DMS53 treated with DMSO at 0.1 percent for 48 hours (cell line): ENCODE data around the gene ART1.
"Not testable (repeated sequence)": the region's sequence is repeated elsewhere in the genome, so short reads cannot be mapped to it uniquely, and the experiment has no call there.

Source experiments
- DNase-seq: peaks from one replicate; lab custom pipeline; 2025; ENCODE audit not compliant: unreplicated experiment; lab: John Stamatoyannopoulos, UW

The ART1 gene

DNA sequence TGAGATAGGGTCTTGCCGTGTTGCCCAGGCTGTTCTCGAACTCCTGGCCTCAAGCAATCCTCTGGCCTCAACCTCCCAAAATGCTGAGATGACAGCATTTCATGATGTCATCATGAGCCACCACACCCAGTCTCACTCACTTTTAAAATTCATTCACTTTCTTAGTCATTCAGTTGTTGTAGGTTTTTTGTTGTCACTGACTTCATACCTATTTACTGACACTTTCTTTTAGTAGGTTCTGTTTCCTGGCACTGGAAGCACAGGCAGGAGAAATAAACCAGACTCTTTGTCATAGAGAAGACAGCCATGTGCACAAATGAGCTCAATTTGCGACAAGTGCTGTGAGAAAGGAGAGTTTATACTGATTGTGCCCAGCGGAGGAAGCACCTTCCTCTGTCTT is 13.6 kb upstream of the ART1 start:
- DNase-seq: no peak

DNA sequence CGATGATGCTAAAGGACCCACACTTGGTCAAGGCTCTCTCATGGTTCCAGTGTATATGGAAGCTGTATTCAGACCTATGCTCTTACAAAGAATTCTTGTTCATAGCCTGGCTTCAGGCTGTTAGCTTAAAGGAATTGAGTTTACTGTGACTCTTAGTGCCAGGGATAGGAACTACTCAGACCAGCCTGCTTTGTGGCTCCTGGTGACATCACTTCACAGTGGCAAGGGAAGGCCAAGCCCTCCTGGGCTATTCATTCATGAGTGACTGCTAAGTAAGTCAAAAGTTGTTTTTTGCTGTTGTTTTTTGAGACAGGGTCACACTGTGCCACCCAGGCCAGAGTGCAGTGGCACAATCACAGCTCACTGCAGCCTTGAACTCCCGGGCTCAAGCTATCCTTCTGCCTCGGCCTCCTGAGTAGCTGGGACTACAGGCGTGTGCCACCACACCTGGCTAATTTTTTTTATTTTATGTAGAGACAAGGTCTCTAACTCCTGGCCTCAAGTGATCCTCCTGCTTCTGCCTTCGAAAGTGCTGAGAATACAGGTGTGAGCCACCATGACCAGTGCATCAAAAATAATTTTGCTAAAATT is 12.8 kb upstream of the ART1 start:
- no peak for DNase-seq

DNA sequence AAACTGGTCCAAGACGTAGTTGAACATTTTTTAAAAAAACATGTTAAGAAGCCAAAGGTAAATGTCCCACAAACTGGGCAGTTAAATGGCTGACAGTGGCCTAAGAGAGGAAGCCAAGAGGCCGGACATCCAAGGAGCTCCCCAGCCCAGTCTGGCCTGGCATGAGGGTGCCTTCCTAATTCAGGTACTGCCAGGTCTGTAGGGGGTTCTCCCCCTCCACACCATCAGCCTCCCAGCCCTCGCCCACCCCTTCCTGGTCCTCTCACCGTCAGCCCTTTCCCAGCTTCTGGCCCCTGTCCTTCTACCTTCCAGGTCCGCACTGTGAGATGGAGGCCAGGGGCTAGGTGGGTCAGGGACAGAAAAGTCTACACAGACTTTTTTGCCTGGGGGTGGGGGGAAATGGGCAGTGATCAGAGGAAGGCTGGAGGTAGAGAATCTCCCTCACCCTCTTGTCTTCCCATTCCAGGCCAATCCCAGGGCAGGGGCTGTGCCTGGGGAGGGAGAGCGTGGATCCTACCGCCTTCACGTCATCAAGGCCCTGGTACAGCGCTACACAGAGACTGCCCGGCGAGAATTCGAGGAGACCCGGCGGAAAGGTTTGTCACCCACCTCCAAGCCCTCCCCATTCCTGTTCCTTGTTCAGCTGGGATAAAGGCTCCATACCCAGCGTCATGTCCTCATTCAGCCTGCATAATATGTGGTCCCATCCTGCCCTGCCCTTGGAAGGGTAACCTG is 9.1 kb upstream of the ART1 start:
- DNase-seq: no peak

DNA sequence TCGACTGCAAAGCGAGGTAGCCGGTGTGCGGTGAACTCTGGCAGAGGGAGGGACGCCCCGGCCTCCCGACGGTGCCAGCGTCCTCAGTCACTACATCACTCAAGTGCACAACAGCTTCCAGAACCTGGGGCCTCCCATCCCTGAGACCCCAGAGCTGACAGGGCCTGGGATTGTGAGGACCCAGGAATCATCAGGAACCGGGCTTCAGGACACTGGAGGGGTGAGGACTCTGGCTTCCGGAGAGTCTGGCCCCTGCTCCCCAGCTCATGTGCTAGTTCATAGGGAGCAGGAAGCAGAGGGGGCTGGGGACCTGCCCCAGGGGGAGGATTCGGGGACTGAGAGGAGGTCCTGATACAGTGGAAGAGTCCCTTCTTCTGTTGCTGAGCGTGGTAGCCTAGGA is 7.7 kb upstream of the ART1 start:
- no peak for DNase-seq

DNA sequence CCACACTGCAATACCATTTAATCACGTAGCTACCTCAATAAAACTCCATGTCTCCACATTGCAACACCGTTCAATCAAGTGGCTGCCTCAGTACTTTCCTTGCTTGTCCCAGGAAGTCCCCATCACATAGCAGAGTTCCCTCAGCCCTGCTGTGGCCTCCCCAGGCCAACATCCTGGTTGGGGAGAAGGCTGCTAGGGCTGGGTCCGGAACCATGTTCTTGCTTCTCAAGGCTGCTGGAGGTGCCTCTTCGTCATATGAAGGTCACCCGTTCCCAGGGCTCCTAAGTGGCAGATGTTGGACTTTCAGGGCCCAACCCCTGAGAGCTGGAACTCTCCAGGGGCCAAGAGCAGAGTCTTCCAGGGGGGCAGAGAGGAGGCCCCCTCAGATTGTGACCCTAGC is 6.4 kb upstream of the ART1 start:
- no peak for DNase-seq

DNA sequence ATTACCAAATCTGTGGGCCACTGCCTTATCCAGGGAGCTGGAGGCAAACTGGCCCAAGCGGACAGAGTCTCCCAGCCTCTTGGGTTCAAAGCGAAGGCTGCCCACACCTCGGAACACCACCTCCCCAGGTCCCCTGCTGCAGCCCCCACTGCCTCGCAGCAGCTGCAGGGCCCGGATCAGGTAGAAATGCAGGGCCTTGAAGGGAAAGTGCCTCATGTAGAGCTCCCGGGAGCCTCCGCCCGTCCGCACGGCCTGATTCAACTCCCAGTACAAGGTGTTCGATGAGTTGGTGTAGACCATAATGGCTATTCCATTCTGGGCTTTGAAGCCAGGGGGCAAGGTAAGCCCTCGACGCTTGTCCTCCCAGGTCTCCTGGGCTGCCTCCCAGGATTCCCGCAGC is 5.1 kb upstream of the ART1 start:
- no peak for DNase-seq

DNA sequence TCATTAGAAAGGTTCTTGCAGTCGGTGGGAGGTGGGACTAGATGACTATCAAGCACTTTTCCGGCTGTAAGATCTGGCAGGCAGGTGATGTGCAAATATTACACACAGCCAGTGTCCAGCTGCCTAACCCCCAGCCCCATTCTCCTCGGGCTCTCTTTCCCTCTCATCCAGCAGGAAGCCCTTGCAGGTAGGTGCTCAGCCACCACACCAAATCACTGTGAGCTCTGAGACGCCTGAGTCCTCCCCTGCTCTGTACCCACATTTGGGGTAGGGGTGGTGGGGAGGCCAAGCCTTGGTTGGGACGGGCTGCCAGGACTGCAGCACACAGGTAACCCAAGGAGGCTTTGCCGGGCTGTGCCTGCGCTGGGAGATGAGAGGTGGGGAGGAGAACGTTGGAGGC is 3.7 kb upstream of the ART1 start:
- no peak for DNase-seq

DNA sequence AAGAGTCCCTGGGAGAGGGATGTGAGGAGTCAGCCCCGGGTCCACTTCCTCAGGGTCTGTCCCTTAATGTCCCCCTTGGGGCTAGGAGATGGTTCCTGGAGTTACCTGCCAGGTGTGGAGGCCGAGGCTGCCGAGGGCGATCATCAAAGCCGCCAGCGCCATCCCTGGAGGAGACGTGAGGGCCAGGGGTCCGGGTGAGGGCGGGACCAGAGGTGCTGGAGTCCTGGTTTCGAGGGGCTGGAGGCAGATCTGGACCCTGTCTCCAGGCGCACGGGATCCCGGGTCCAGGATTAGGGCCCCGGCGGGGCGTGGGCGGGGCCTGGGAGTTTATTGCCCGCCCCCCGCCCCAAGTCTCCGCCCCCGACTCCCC is 3.2 kb upstream of the ART1 start, which contains the start of gene ART5:
Gene ART5, minus strand, starts transcription at position 292 of the 370 bp plus-strand sequence. Its CDS starts 130 bp downstream, at position 162.
- DNase-seq: no peak

DNA sequence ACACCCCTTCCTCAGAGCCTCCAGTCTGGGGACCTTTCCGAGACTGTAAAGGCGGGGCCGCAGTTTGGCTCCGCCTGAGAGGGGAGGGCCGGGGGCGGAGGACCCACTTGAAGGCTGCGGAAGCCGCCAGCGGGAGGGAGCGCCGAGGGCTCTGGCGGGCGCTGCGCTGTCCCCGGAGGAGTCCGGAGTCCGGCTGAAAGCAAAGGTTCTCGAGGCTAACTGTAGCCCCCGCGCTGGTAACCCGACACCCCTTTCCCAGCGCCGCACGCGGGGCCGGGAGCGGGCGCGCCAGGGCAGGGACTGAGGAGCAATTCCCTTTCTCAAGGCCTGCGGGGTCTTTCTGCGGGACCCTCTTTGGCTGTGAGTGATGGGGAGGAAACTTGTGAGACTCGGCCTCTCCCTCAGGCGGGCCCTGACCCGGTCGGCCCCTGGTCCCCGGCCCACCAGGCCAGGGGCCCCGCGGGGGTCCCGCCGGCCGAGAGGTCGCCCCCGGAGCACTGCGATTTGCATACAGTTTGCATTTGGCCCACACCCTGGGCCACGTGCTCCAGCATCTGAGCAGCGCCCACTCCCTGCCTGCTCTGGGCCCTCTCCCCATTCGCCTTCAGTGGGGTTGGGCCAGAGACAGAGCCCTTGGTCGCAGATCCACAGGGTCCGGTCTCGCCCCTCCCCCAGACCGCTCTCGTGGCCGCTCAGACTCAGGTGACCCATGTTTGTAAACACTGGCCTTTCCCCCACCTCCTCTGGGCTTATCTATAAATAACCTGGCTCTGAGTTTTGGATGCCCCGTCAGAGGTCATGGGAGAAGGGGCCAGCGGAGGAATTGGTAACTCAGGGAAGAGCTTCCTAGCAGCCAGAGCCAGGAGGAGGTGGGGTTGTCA is 2.6 kb upstream of the ART1 start:
- peak; percentile 58 for DNase-seq

DNA sequence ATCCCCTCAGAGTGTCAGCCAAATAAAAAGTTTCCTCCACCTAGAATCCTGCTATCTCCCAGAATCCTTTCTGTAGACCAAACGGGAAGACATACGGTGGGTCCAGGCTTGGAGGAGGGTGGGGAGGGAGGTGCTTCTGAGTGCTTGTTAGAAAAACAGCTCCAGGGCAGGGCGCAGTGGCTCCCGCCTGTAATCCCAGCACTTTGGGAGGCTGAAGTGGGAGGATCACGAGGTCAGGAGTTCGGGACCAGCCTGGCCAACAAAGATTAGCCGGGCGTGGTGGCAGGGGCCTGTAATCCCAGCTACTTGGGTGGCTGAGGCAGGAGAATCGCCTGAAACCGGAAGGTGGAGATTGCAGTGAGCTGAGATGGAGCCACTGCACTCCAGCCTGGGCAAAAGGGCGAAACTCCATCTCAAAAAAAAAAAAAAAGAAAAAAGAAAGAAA is 1.8 kb upstream of the ART1 start:
- not testable (repeated sequence) for DNase-seq

DNA sequence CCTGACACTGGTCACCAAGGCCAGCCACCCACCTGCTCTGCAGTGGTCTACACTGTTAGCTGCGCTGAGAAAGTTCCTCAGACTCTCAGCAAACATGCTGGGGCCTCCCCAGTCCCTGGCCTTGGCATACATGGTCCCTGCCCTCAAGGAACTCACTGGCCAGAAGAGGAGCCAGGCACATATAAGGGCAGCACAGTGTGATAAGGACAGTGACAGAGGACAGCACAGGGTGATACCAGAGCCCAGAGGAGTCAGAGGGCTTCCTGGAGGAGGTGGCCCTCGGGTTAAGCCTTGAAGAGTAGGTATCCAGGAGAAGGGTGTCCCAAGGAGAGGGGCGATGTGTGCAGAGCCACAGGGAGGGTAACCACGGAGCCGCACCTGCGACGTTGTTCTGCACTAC is 624 bp downstream of the ART1 start:
- no peak for DNase-seq

DNA sequence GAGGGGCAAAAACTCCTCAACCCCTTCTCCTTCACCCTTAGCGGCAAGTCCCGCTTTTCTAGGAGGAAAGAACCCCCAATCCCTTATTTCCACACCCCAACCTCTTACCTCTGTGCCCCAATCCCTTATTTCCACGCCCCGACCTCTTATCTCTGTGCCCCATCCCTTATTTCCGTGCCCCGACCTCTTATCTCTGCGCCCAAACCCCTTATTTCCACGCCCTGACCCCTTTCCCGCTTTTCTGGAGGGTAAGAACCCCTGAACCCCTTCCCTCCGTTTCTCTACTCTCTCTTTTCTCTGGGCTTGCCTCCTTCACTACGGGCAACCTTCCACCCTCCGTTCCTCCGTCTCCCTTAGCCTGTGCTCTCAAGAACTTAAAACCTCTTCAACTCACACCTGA is 3.9 kb downstream of the ART1 start:
- not testable (repeated sequence) for DNase-seq

DNA sequence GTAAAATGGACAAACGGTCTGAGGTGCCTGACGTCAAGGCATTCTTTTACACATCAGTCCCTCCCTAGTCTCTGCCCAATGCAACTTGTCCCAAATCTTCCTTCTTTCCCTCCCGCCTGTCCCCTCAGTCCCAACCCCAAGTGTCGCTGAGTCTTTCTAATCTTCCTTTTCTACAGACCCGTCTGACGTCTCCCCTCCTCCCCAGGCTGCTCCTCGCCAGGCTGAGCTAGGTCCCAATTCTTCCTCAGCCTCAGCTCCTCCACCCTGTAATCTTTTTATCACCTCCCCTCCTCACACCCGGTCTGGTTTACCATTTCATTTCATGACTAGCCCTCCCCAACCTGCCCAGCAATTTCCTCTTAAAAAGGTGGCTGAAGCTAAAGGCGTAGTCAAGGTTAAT is 4.4 kb downstream of the ART1 start:
- DNase-seq: not testable (repeated sequence)

DNA sequence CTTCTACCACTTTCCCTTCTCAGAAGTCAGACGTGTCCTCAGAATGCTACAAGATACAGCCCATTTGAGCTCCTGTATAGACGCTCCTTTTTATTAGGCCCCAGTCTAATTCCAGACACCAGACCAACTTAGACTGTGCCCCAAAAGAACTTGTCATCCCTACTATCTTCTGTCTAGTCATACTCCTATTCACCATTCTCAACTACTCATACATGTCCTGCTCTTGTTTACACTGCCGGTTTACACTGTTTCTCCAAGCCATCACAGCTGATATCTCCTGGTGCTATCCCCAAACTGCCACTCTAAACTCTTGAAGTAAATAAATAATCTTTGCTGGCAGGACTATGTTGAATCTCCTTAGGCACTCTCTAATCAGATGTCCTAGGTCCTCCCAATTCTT is 7.6 kb downstream of the ART1 start:
- DNase-seq: not testable (repeated sequence)

DNA sequence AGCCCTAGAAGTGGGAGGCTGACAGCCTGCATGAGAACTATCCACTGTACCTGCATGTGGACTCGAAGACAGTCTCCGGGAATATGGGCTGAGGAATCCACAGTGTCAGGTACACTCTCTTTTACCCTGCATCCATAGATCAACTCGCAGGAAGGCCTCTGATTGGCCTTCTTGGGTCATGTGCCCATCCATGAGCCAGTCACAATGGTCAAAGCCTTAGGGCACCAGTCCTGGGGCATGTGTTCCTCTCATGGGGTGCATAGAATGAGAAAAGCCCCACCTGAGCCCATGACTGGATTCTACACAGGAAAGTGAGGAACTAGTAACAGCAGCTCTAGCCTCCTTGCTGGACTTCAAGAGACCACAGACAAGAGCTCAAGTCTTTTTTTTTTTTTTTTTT is 10.6 kb downstream of the ART1 start:
- DNase-seq: no peak

DNA sequence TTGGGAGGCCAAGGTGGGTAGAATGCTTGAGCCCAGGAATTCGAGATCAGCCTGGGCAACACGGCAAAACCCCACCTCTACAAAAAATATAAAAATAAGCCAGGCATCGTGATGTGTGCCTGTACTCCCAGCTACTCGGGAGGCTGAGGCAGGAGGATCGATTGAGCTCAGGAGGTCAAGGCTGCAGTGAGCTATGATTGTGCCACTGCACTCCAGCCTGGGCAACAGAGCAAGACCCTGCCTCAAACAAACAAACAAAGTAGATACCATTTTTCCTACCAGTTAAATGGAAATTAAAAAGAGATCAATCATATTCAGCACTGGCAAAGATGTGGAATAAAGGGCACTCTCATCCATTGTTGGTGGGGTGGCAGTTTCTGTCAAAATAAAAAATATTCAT is 12.4 kb downstream of the ART1 start:
- not testable (repeated sequence) for DNase-seq

DNA sequence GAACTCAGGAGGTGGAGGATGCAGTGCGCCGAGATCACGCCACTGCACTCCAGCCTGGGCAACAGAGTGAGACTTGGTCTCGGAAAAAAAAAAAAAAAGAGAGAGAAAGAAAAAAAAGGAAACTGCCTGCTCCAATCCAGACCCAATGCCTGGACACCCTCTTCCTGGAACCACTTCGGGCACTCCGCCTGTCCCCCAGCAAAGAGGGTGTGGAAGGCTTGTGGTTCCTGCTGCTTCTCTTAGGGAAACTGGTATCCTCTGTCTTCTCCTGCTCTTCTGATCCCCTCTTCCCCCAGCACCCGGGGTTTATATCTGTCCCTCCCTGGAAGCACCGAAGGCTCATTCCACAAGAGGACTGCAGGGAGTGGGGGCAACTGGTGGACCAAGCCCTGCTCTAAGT is 13.3 kb downstream of the ART1 start:
- DNase-seq: no peak

DNA sequence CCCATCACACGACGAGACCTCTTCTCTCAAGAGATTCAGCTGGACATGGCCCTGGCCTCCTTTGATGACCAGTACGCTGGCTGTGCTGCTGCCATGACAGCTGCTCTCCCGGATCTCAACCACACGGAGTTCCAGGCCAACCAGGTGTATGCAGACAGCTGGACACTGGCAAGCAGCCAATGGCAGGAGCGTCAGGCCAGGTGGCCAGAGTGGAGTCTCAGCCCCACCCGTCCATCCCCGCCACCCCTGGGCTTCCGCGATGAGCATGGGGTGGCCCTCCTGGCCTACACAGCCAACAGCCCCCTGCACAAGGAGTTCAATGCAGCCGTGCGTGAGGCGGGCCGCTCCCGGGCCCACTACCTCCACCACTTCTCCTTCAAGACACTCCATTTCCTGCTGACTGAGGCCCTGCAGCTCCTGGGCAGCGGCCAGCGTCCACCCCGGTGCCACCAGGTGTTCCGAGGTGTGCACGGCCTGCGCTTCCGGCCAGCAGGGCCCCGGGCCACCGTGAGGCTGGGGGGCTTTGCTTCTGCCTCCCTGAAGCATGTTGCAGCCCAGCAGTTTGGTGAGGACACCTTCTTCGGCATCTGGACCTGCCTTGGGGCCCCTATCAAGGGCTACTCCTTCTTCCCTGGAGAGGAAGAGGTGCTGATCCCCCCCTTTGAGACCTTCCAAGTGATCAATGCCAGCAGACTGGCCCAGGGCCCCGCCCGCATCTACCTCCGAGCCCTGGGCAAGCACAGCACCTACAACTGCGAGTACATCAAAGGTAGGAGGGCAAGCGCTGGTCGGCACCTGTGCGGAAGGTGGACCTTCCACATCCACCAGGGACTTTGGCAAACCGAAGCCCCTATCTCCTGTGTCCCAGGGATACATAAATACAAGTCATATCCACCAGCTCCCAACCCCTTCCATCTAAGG is 14.9 kb downstream of the ART1 start:
- DNase-seq: peak; percentile 2

DNA sequence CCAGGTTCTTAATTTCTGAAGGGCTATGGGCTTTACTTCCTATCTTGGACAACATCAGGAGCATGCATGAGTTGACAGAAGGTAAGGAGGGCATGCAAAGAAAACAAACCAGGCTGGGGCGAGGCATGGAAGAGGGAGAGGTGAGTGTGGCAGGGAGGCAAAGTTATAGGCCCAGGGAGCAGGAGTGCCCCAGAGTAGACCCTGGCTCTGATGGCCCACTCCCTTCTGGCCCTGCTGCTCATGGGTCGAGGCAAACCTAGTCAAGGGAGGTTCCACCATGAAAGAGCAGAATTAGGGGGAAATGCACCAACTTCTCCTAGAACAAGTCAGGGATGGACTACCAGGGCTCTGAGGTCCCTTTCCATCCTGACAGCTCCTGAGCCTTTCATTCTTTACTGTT is 16.0 kb downstream of the ART1 start:
- no peak for DNase-seq

DNA sequence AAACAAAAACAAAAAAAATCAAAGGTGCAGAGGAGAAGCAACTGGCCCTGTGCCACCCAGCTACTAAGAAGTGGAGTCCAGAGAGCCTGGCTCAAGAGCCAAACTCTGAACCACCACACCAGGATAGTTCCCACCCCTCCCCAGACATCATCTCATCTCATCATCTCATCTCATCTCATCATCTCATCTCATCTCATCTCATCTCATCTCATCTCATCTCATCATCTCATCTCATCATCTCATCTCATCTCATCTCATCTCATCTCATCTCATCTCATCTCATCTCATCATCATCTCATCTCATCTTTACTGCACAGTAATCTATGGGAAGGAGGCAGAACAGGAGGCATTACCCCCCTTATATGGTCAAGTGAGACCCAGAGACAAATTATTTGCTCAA is 17.9 kb downstream of the ART1 start:
- no peak for DNase-seq
